ENCODE measurements around the gene PLXNB2. TPM values are rescaled to one million over a fixed set of nuclear protein-coding genes. Genes with fewer than 3 reads are reported as not detected.

The PLXNB2 gene
- polyA plus RNA-seq, 1 donor from 2014 or later, result 38.6 TPM

DNA sequence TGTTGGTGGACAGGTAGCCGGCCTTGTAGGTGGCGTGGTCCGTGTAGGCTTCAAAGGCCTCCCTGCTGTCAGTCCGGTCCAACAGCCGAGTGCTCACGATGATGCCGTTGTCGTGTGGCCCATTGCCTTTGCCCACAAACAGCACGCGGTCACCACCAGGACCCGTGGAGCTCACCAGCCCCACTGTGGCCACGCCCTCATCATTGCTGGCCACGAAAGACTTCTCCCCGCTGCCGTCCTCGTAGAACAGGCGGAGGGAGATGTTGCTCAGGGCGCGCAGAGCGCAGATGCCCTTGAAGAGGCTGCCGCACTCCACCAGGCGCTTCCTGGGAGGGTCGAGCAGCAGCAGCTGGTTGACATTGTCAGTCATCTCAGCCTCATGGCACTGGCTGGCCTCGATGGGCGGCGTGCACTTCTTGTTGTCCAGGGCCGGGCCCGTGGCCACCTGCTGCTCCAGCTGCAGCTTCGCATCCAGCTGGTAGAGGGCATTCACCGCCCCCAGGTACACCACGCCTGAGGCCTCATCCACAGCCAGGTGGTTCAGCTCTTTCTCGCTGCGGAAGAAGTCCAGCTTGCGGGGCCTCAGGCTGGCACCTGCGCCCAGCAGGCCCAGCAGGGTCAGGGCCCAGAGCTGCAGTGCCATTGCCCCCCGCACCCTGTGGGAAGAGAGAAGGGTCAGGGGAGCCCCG is 17.4 kb downstream of the PLXNB2 start:
- Histone ChIP-seq H3F3A (ENCODE audit: insufficient read depth, low read length, poor library complexity, severe bottlenecking) (no peaks in the 10 kb centered on the region), H3K27me3 (ENCODE audit: insufficient read depth, low read depth, low read length) (no peaks in the 10 kb centered on the region), H3K9ac (ENCODE audit: low read length) (no peak overlapping the region), H3K4me2 (ENCODE audit: low read length) (no peak overlapping the region), H3K9me2 (ENCODE audit: insufficient read depth, low read length) (no peaks in the 10 kb centered on the region), H3K79me2 (replicated peaks; ENCODE audit: insufficient read depth, low read length) (peaks cover 13% of the 10 kb centered on the region), H3K4me3 (ENCODE audit: low read length) (no peak overlapping the region), H3K9me3 (ENCODE audit: low read length) (no peaks in the 10 kb centered on the region), H3K36me3 (ENCODE audit: insufficient read depth, low read length) (no peaks in the 10 kb centered on the region), H4K20me1 (ENCODE audit: insufficient read depth) (peaks cover 9% of the 10 kb centered on the region), H2AFZ (ENCODE audit: low read depth, low read length) (no peak overlapping the region), H3K27ac (ENCODE audit: low read length) (no peak overlapping the region)
- TF ChIP-seq, protein P1, sequence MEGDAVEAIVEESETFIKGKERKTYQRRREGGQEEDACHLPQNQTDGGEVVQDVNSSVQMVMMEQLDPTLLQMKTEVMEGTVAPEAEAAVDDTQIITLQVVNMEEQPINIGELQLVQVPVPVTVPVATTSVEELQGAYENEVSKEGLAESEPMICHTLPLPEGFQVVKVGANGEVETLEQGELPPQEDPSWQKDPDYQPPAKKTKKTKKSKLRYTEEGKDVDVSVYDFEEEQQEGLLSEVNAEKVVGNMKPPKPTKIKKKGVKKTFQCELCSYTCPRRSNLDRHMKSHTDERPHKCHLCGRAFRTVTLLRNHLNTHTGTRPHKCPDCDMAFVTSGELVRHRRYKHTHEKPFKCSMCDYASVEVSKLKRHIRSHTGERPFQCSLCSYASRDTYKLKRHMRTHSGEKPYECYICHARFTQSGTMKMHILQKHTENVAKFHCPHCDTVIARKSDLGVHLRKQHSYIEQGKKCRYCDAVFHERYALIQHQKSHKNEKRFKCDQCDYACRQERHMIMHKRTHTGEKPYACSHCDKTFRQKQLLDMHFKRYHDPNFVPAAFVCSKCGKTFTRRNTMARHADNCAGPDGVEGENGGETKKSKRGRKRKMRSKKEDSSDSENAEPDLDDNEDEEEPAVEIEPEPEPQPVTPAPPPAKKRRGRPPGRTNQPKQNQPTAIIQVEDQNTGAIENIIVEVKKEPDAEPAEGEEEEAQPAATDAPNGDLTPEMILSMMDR (IDR thresholded peaks at IDR 0.05; ENCODE audit: poor library complexity, severe bottlenecking), result no peak
- no peak for TF ChIP-seq POLR2AphosphoS5 (IDR thresholded peaks at IDR 0.05)
- TF ChIP-seq, protein P2, sequence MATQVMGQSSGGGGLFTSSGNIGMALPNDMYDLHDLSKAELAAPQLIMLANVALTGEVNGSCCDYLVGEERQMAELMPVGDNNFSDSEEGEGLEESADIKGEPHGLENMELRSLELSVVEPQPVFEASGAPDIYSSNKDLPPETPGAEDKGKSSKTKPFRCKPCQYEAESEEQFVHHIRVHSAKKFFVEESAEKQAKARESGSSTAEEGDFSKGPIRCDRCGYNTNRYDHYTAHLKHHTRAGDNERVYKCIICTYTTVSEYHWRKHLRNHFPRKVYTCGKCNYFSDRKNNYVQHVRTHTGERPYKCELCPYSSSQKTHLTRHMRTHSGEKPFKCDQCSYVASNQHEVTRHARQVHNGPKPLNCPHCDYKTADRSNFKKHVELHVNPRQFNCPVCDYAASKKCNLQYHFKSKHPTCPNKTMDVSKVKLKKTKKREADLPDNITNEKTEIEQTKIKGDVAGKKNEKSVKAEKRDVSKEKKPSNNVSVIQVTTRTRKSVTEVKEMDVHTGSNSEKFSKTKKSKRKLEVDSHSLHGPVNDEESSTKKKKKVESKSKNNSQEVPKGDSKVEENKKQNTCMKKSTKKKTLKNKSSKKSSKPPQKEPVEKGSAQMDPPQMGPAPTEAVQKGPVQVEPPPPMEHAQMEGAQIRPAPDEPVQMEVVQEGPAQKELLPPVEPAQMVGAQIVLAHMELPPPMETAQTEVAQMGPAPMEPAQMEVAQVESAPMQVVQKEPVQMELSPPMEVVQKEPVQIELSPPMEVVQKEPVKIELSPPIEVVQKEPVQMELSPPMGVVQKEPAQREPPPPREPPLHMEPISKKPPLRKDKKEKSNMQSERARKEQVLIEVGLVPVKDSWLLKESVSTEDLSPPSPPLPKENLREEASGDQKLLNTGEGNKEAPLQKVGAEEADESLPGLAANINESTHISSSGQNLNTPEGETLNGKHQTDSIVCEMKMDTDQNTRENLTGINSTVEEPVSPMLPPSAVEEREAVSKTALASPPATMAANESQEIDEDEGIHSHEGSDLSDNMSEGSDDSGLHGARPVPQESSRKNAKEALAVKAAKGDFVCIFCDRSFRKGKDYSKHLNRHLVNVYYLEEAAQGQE (IDR thresholded peaks at IDR 0.05; ENCODE audit: borderline replicate concordance), result no peak
- no peak for TF ChIP-seq SMC3 (conservative IDR thresholded peaks at IDR 0.05; ENCODE audit: poor library complexity)
- TF ChIP-seq TAF1 (IDR thresholded peaks at IDR 0.05; ENCODE audit: low read depth), result no peak
- no peak for TF ChIP-seq RAD21 (conservative IDR thresholded peaks at IDR 0.05)

DNA sequence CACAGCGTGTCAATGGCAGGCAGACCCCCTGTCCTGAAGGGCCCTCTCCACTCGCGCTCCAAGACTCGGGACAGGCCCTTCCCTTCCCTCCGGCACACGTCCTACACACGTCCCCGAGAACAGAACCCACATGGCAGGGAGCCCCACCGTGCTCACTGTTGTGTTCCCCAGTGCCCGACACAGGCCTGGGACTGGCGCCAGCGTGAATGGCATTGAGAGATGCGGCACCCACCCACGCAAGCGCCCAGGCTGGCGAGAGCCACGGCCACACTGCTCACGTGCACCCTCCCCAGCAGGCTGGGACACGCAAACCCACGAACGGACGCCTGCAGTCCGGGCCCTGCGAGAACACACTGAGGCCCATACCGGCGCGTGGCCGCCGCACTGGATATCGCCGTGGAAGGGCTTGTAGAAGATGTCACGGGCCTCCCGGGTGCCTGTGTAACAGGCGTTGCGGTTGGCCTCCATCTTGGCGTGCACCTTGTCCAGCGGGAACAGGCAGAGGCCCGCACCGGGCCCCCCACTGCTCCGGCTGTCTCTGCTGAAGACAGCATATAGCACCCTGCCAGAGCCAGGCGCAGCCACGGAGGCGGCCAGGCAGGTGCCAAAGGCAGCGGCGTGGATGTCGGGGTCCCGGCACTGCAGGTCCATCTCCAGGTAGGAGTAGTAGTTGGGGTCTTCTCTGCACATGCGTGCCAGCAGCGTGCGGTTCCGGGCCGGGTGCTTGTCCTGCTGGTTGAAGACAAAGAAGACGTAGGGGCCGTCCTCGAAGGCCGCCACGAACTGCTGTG is 18.1 kb downstream of the PLXNB2 start:
- Histone ChIP-seq H3K4me3 (ENCODE audit: low read length) (no peak overlapping the region), H3K4me2 (ENCODE audit: low read length) (no peak overlapping the region), H3K27ac (ENCODE audit: low read length) (no peak overlapping the region), H4K20me1 (ENCODE audit: insufficient read depth) (peaks cover 9% of the 10 kb centered on the region), H3K9me3 (ENCODE audit: low read length) (no peaks in the 10 kb centered on the region), H3K9me2 (ENCODE audit: insufficient read depth, low read length) (no peaks in the 10 kb centered on the region), H2AFZ (ENCODE audit: low read depth, low read length) (no peak overlapping the region), H3K27me3 (ENCODE audit: insufficient read depth, low read depth, low read length) (no peaks in the 10 kb centered on the region), H3K9ac (ENCODE audit: low read length) (no peak overlapping the region), H3K36me3 (ENCODE audit: insufficient read depth, low read length) (no peaks in the 10 kb centered on the region), H3K79me2 (replicated peaks; ENCODE audit: insufficient read depth, low read length) (peaks cover 13% of the 10 kb centered on the region), H3F3A (ENCODE audit: insufficient read depth, low read length, poor library complexity, severe bottlenecking) (no peaks in the 10 kb centered on the region)
- TF ChIP-seq SMC3 (conservative IDR thresholded peaks at IDR 0.05; ENCODE audit: poor library complexity), result no peak
- TF ChIP-seq, protein P2 (IDR thresholded peaks at IDR 0.05; ENCODE audit: borderline replicate concordance), result no peak
- TF ChIP-seq, protein P1 (IDR thresholded peaks at IDR 0.05; ENCODE audit: poor library complexity, severe bottlenecking), result no peak

Measured in neural cell (in vitro differentiated cells).